SU-DHL-6 (cell line): ENCODE data around the gene CMKLR1.

Source experiments
- H2AFZ ChIP-seq: fragments of 200-600 bp; sonication (generic); 2 replicates; pipeline ENCODE4 v1.6.1; 2014; ENCODE audit warnings: low read depth, mild to moderate bottlenecking, moderate library complexity, mixed read lengths, antibody characterized with exemption, low read length; ENCODE audit not compliant: severe bottlenecking
- H3F3A ChIP-seq: fragments of 200-600 bp; shearing (Covaris generic); 2 replicates; pipeline ENCODE4 v1.6.0; 2016; ENCODE audit warnings: antibody characterized with exemption, mild to moderate bottlenecking; ENCODE audit not compliant: insufficient read depth
- H3K27ac ChIP-seq: fragments of 200-600 bp; sonication (generic); 2 replicates; pipeline ENCODE4 v1.5.1; 2016; ENCODE audit warnings: low read depth, mild to moderate bottlenecking, low read length, moderate library complexity, mixed read lengths
- H3K27me3 ChIP-seq: fragments of 200-600 bp; sonication (generic), shearing (Covaris generic); 2 replicates; pipeline ENCODE4 v1.6.0; 2014; ENCODE audit warnings: mild to moderate bottlenecking, low read length
- H3K36me3 ChIP-seq: fragments of 200-600 bp; sonication (generic); 2 replicates; pipeline ENCODE4 v1.6.1; 2014; ENCODE audit warnings: mild to moderate bottlenecking, low read length, mixed read lengths
- H3K4me2 ChIP-seq: fragments of 300-600, 200-600 bp; shearing (Covaris generic), sonication (generic); 2 replicates; pipeline ENCODE4 v1.6.0; 2014; ENCODE audit warnings: low read length, low read depth, mild to moderate bottlenecking; ENCODE audit not compliant: poor library complexity, severe bottlenecking
- H3K4me3 ChIP-seq: fragments of 200-600 bp; sonication (generic); 2 replicates; pipeline ENCODE4 v1.5.1; 2014; ENCODE audit warnings: antibody characterized with exemption, low read length, mild to moderate bottlenecking, mixed read lengths; ENCODE audit not compliant: insufficient read depth, poor library complexity, severe bottlenecking
- H3K79me2 ChIP-seq: fragments of 200-600 bp; sonication (generic); 2 replicates; pipeline ENCODE4 v1.6.1; 2014; ENCODE audit warnings: mild to moderate bottlenecking, low read length, moderate library complexity; ENCODE audit not compliant: insufficient read depth
- H3K9ac ChIP-seq: fragments of 200-600 bp; sonication (generic); 2 replicates; pipeline ENCODE4 v1.7.0; 2014; ENCODE audit warnings: mild to moderate bottlenecking, low read length
- H3K9me2 ChIP-seq: fragments of 200-600 bp; sonication (generic); replicated peaks from 2 replicates; pipeline ENCODE4 v1.6.1; 2014; ENCODE audit warnings: low read length; ENCODE audit not compliant: insufficient read depth
- H3K9me3 ChIP-seq: fragments of 200-600 bp; sonication (generic); 2 replicates; pipeline ENCODE4 v1.6.1; 2014; ENCODE audit warnings: low read length, mixed read lengths; ENCODE audit not compliant: insufficient read depth
- H4K20me1 ChIP-seq: fragments of 200-600 bp; sonication (generic); 2 replicates; pipeline ENCODE4 v1.6.1; 2014; ENCODE audit warnings: low read depth, mild to moderate bottlenecking, antibody characterized with exemption, low read length, moderate library complexity, mixed read lengths
- EZH2phosphoT487 ChIP-seq: fragments of 200-600 bp; sonication (generic), shearing (Covaris generic); conservative IDR thresholded peaks from 2 replicates; pipeline ENCODE4 v1.6.1; 2018; ENCODE audit warnings: mild to moderate bottlenecking, antibody characterized with exemption, low read length, moderate library complexity, mixed read lengths
- TF ChIP-seq, protein P1 (sequence below): fragments of 200-600 bp; sonication (generic); IDR thresholded peaks from one replicate; pipeline ENCODE4 v1.5.1; 2017; ENCODE audit warnings: antibody characterized with exemption, mild to moderate bottlenecking, low read length, moderate library complexity; ENCODE audit not compliant: insufficient read depth, poor library complexity, severe bottlenecking

Gene CMKLR1

GRCh38 chr12:108371801-108372344 is 32.8 kb upstream of the CMKLR1 start:
- H3F3A ChIP-seq, result no peaks in the 10 kb centered on the region
- no peaks in the 10 kb centered on the region for H3K9me2 ChIP-seq
- no peaks in the 10 kb centered on the region for H4K20me1 ChIP-seq
- H2AFZ ChIP-seq, result no peak overlapping the region
- no peak overlapping the region for H3K4me3 ChIP-seq
- no peaks in the 10 kb centered on the region for H3K36me3 ChIP-seq
- no peak overlapping the region for H3K9ac ChIP-seq
- no peak for TF ChIP-seq EZH2phosphoT487
- TF ChIP-seq, protein P1, sequence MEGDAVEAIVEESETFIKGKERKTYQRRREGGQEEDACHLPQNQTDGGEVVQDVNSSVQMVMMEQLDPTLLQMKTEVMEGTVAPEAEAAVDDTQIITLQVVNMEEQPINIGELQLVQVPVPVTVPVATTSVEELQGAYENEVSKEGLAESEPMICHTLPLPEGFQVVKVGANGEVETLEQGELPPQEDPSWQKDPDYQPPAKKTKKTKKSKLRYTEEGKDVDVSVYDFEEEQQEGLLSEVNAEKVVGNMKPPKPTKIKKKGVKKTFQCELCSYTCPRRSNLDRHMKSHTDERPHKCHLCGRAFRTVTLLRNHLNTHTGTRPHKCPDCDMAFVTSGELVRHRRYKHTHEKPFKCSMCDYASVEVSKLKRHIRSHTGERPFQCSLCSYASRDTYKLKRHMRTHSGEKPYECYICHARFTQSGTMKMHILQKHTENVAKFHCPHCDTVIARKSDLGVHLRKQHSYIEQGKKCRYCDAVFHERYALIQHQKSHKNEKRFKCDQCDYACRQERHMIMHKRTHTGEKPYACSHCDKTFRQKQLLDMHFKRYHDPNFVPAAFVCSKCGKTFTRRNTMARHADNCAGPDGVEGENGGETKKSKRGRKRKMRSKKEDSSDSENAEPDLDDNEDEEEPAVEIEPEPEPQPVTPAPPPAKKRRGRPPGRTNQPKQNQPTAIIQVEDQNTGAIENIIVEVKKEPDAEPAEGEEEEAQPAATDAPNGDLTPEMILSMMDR, result no peak
- H3K27me3 ChIP-seq, result no peaks in the 10 kb centered on the region
- no peak overlapping the region for H3K27ac ChIP-seq
- H3K4me2 ChIP-seq, result no peak overlapping the region
- no peaks in the 10 kb centered on the region for H3K9me3 ChIP-seq
- H3K79me2 ChIP-seq, result no peaks in the 10 kb centered on the region

DNA sequence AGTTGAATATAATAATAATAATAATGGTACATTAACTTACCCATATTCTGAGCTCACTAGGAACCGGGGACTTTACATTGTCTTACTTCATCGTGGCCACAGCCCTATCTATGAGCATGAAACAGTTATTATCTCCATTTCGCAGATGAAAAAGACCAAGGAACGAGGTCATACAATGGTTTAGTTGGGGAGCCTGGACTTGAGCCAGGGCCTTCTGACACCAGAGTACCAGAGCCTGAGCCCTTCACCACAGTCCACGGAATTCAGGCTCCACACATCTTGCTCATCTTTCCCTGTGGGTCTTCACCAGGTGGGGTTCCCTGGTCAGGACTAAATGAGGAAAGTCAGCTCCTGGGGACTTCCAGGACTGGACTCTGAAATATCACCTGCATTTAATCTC is 31.3 kb upstream of the CMKLR1 start:
- TF ChIP-seq EZH2phosphoT487, result no peak
- TF ChIP-seq, protein P1, result no peak
- Histone ChIP-seq H3K36me3 (no peaks in the 10 kb centered on the region), H3K9me3 (no peaks in the 10 kb centered on the region), H3K9ac (no peak overlapping the region), H3K79me2 (no peaks in the 10 kb centered on the region), H3F3A (no peaks in the 10 kb centered on the region), H3K27ac (no peak overlapping the region), H3K4me2 (no peak overlapping the region), H3K4me3 (no peak overlapping the region), H3K9me2 (no peaks in the 10 kb centered on the region), H4K20me1 (no peaks in the 10 kb centered on the region), H3K27me3 (no peaks in the 10 kb centered on the region), H2AFZ (no peak overlapping the region)

DNA sequence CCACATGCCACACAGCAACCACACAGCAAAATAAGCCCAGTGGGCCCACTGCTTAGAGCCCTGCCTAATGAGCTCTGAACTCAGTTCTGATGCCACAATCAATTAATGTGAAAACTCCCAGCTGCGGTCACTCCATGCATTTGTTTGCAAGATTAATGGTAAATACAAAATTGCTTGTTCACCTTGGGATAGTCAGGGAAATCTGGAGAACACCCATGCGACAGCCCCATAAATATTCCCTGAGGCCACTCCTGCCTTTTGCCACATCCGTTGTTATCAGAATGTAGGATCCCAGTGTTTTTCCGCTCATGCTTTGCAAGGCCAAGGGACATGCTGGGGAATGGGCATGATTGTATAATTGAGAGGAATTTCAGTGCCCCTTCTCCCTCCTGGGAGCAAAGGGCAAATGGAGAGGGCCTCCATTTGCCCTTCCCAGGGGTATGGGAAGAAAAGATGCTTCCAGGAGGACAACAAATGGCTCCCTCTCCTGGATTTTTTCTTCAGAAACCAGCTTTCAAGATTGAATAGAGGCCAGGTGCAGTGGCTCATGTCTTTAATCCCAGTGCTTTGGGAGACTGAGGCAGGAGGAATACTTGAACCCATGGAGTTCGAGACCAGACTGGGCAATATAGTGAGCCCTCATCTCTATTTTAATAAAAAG is 30.8 kb upstream of the CMKLR1 start:
- Histone ChIP-seq H3K27me3 (no peaks in the 10 kb centered on the region), H3K9ac (no peak overlapping the region), H3K4me2 (no peak overlapping the region), H3K9me3 (no peaks in the 10 kb centered on the region), H4K20me1 (no peaks in the 10 kb centered on the region), H3K79me2 (no peaks in the 10 kb centered on the region), H3K4me3 (no peak overlapping the region), H3K36me3 (no peaks in the 10 kb centered on the region), H2AFZ (no peak overlapping the region), H3K9me2 (no peaks in the 10 kb centered on the region), H3F3A (no peaks in the 10 kb centered on the region), H3K27ac (no peak overlapping the region)
- TF ChIP-seq, protein P1, result no peak
- TF ChIP-seq EZH2phosphoT487, result no peak
